Spleen (tissue), 11 donors: ENCODE measurements around the gene TMEM182. TPM values are rescaled to one million over a fixed set of nuclear protein-coding genes. Genes with fewer than 3 reads are reported as not detected.

ENCODE experiments used
- DNase-seq: peaks from one replicate; pipeline ENCODE4 v3.0.0-alpha.2; 2020
- H3K27ac ChIP-seq, 8 donors: fragments of 200-600 bp; sonication (generic) in 7 of 8; 1 replicate in 4 of 8; 2 replicates in 4 of 8; pipeline versions ENCODE4 v1.5.0 to v1.8.0; 2016 to 2021; ENCODE audit warnings: inconsistent platforms in 4 of 8, mild to moderate bottlenecking in 4 of 8, moderate library complexity in 1 of 8
- H3K27me3 ChIP-seq, 7 donors: fragments of 200-600 bp; sonication (generic) in 6 of 7; replicated peaks in 1 of 7; 1 replicate in 4 of 7; 2 replicates in 3 of 7; pipeline versions ENCODE4 v1.5.0 to v1.8.0; 2016 to 2021; ENCODE audit warnings: inconsistent platforms in 3 of 7, mild to moderate bottlenecking in 1 of 7
- H3K36me3 ChIP-seq, 6 donors: fragments of 200-600 bp; sonication (generic) in 5 of 6; 1 replicate in 4 of 6; 2 replicates in 2 of 6; pipeline versions ENCODE4 v1.5.0 to v1.8.0; 2016 to 2021; ENCODE audit warnings: inconsistent platforms in 2 of 6
- H3K4me1 ChIP-seq, 6 donors: fragments of 200-600 bp; sonication (generic) in 5 of 6; 1 replicate in 3 of 6; 2 replicates in 3 of 6; pipeline versions ENCODE4 v1.5.0 to v1.8.0; 2016 to 2021; ENCODE audit warnings: inconsistent platforms in 3 of 6
- H3K4me3 ChIP-seq, 8 donors: fragments of 200-600 bp; sonication (generic) in 7 of 8; 1 replicate in 4 of 8; 2 replicates in 4 of 8; pipeline versions ENCODE4 v1.5.0 to v1.8.0; 2016 to 2021; ENCODE audit warnings: inconsistent platforms in 4 of 8, mild to moderate bottlenecking in 4 of 8, moderate library complexity in 2 of 8
- H3K9me3 ChIP-seq, 8 donors: fragments of 200-600 bp; sonication (generic) in 7 of 8; 1 replicate in 4 of 8; 2 replicates in 4 of 8; pipeline versions ENCODE4 v1.5.0 to v1.8.0; 2016 to 2021; ENCODE audit warnings: inconsistent platforms in 4 of 8
- CTCF ChIP-seq, 11 experiments: fragments of 200-600 bp in 7 of 11; fragments of 450-650 bp in 4 of 11; sonication (generic) in 4 of 11; IDR thresholded peaks in 8 of 11; conservative IDR thresholded peaks in 3 of 11; 1 replicate in 7 of 11; 2 replicates in 4 of 11; pipeline versions ENCODE4 v1.4.0 to v1.8.0; 2016 to 2021; ENCODE audit warnings: antibody characterized with exemption in 11 of 11, inconsistent platforms in 4 of 11, mild to moderate bottlenecking in 1 of 11
- POLR2A ChIP-seq, 3 donors: fragments of 450-650 bp; IDR thresholded peaks; one replicate each; pipeline ENCODE4 v1.5.1; 2017; ENCODE audit warnings: antibody characterized with exemption in 3 of 3, mild to moderate bottlenecking in 1 of 3
- POLR2AphosphoS5 ChIP-seq, 3 donors: sonication (generic); formaldehyde crosslinking; IDR thresholded peaks; one replicate each; pipeline ENCODE4 v1.5.1; 2017; ENCODE audit warnings: antibody characterized with exemption in 3 of 3
- WGBS, 5 donors: extraction: QIAGEN DNeasy Blood & Tissue Kit in 3 of 5; methylation state at CpG; one replicate each; pipeline versions ENCODE4 v1.1.5 to v1.1.7; 2013 to 2018; 5-methylcytosine and 5-hydroxymethylcytosine counted together
- intact Hi-C: fragments of 100-400 bp; cut with DNase I; formaldehyde crosslinking; loops from one replicate; pipeline ENCODE4 v1.15.0; 2023; ENCODE audit warnings: low total_unique reads
- polyA plus RNA-seq, 3 donors: library from polyadenylated mRNA; stranded (reverse); fragments of 200-250 nt; gene quantifications; one replicate each; pipeline ENCODE4 v1.2.1, GENCODE V29; 2013
- total RNA-seq, 7 donors: library from RNA; depleted of rRNA in 3 of 7; stranded (reverse); fragments of >200 nt in 3 of 7; fragmentation: NEBNext Ultra II Directional in 4 of 7; extraction: Animal tissue kit (Norgen Biotek cat#: 25700) in 4 of 7; gene quantifications; one replicate each; pipeline versions ENCODE4 v1.1.0 to v1.2.1, GENCODE V29; 2016 to 2021
- donor health status: healthy with polysubstance abuse.
- donor health status: DM: no; HTN: no; CAD: no; lungs with moderate emphysema.
- donor health status: DM: no; HTN: no; CAD: no.
- donor health status: Bipolar disorder and iron deficiency.
- donor health status: healthy.
- donor health status: DM: no; HTN: no; CAD: no.
- donor health status: DM: yes; HTN: yes; CAD: no.

TMEM182 gene
- total and polyA plus RNA-seq, 10 donors = 1.3 to 8.6 (median 3.2) TPM

GRCh38 chr2:102737431-102737830 is 24.4 kb upstream of the TMEM182 start:
- no peaks in the 10 kb centered on the region for H3K9me3 ChIP-seq
- 74 to 88% (median 79%) methylated on average over 1 of the region's 1 CpG for WGBS, 5 donors
- peaks cover 11 to 45% (median 26%) of the 10 kb centered on the region in 6 donors for H3K4me1 ChIP-seq
- TF ChIP-seq POLR2A (IDR thresholded peaks at IDR 0.05) (no peak), POLR2AphosphoS5 (IDR thresholded peaks at IDR 0.05) (no peak), CTCF (IDR thresholded peaks at IDR 0.05 in 8 of 11, conservative IDR thresholded peaks at IDR 0.05 in 3 of 11) (no peak)
- peak overlapping the region in 3 of 8 donors; percentile 80 to 90 (median 88) for H3K27ac ChIP-seq
- intact Hi-C loops = no loop called here
- peaks cover 0 to 4% (median under 1%) of the 10 kb centered on the region in 6 donors for H3K36me3 ChIP-seq
- H3K4me3 ChIP-seq = peak overlapping the region in 7 of 8 donors; percentile 51 to 88 (median 80)
- no peak for DNase-seq
- H3K27me3 ChIP-seq = no peaks in the 10 kb centered on the region

- Histone ChIP-seq H3K4me3 (no peak overlapping the region), H3K4me1 (peaks cover 0 to under 1% (median 0%) of the 10 kb centered on the region in 6 donors), H3K27ac (no peak overlapping the region), H3K36me3 (no peaks in the 10 kb centered on the region), H3K9me3 (peaks cover 0 to 11% (median 3%) of the 10 kb centered on the region in 8 donors), H3K27me3 (no peaks in the 10 kb centered on the region)
- TF ChIP-seq CTCF (IDR thresholded peaks at IDR 0.05 in 8 of 11, conservative IDR thresholded peaks at IDR 0.05 in 3 of 11) = no peak
- TF ChIP-seq POLR2A (IDR thresholded peaks at IDR 0.05) = no peak
- TF ChIP-seq POLR2AphosphoS5 (IDR thresholded peaks at IDR 0.05) = no peak
- DNase-seq = no peak
- intact Hi-C loops = no loop called here
- 93 to 98% (median 94%) methylated on average over 3 of the region's 3 CpGs for WGBS, 5 donors
These were observed 18.6 kb upstream of the TMEM182 start for GRCh38 chr2:102743259-102743658.

- no peaks in the 10 kb centered on the region for H3K27me3 ChIP-seq
- H3K9me3 ChIP-seq = peaks cover 0 to 11% (median 3%) of the 10 kb centered on the region in 8 donors
- H3K36me3 ChIP-seq = no peaks in the 10 kb centered on the region
- peaks cover 0 to 7% (median 0%) of the 10 kb centered on the region in 6 donors for H3K4me1 ChIP-seq
- H3K4me3 ChIP-seq = no peak overlapping the region
- intact Hi-C loops = no loop called here
- no peak for DNase-seq
- TF ChIP-seq POLR2AphosphoS5 (IDR thresholded peaks at IDR 0.05) (no peak), CTCF (IDR thresholded peaks at IDR 0.05 in 8 of 11, conservative IDR thresholded peaks at IDR 0.05 in 3 of 11) (no peak), POLR2A (IDR thresholded peaks at IDR 0.05) (no peak)
- 92 to 97% (median 94%) methylated on average over 4 of the region's 4 CpGs for WGBS, 5 donors
- no peak overlapping the region for H3K27ac ChIP-seq
These were observed 13.7 kb upstream of the TMEM182 start for GRCh38 chr2:102748107-102748506.

GRCh38 chr2:102749938-102750337 is 11.9 kb upstream of the TMEM182 start:
- Histone ChIP-seq H3K4me3 (no peak overlapping the region), H3K36me3 (no peaks in the 10 kb centered on the region), H3K9me3 (peaks cover 0 to 9% (median 1%) of the 10 kb centered on the region in 8 donors), H3K27me3 (no peaks in the 10 kb centered on the region), H3K27ac (no peak overlapping the region), H3K4me1 (peaks cover 0 to 13% (median 0%) of the 10 kb centered on the region in 6 donors)
- no peak for DNase-seq
- intact Hi-C loops = no loop called here
- TF ChIP-seq POLR2AphosphoS5 (IDR thresholded peaks at IDR 0.05) = no peak
- TF ChIP-seq CTCF (IDR thresholded peaks at IDR 0.05 in 8 of 11, conservative IDR thresholded peaks at IDR 0.05 in 3 of 11) = no peak
- no peak for TF ChIP-seq POLR2A (IDR thresholded peaks at IDR 0.05)
- 64 to 93% (median 80%) methylated on average over 3 of the region's 3 CpGs for WGBS, 5 donors
